GM18861 (cell line): Measurements from ENCODE around the gene METTL16.
A peak's percentile ranks its signal among the peaks of the same experiment; 100 is the strongest.

Experiments used
- ATAC-seq: cut with Tn5 transposase; IDR thresholded peaks from one replicate; pipeline ENCODE4 v1.9.1; 2021; ENCODE audit not compliant: unreplicated experiment

Gene METTL16

GRCh38 chr17:2416010-2416734 is 95.5 kb downstream of the METTL16 start:
- ATAC-seq: no peak

- no peak for ATAC-seq
Measured at GRCh38 chr17:2415081-2415480, 96.6 kb downstream of the METTL16 start.

- no peak for ATAC-seq
Measured at GRCh38 chr17:2414446-2415064, 97.1 kb downstream of the METTL16 start.

- no peak for ATAC-seq
Measured at GRCh38 chr17:2412561-2413021, 99.1 kb downstream of the METTL16 start.

GRCh38 chr17:2410951-2411350 is 100.7 kb downstream of the METTL16 start:
- ATAC-seq: no peak

- ATAC-seq: no peak
Measured at GRCh38 chr17:2406903-2407790, 104.5 kb downstream of the METTL16 start.

GRCh38 chr17:2406271-2406902 is 105.3 kb downstream of the METTL16 start:
- no peak for ATAC-seq

- no peak for ATAC-seq
Measured at GRCh38 chr17:2405247-2405926, 106.3 kb downstream of the METTL16 start.

GRCh38 chr17:2403044-2403443 is 108.6 kb downstream of the METTL16 start:
- no peak for ATAC-seq

- ATAC-seq: no peak
Measured at GRCh38 chr17:2402544-2402943, 109.1 kb downstream of the METTL16 start.

- peak; percentile 33 for ATAC-seq
Measured at GRCh38 chr17:2401426-2402221, 110.1 kb downstream of the METTL16 start.

GRCh38 chr17:2400877-2401425 is 110.7 kb downstream of the METTL16 start, which contains the start of gene MNT:
TSS of gene MNT (minus strand) at chr17:2401060. CDS start at chr17:2400712, 348 bp downstream.
- peak; percentile 25 for ATAC-seq

GRCh38 chr17:2400474-2400866 is 111.2 kb downstream of the METTL16 start:
- no peak for ATAC-seq

GRCh38 chr17:2399572-2400473 is 111.9 kb downstream of the METTL16 start:
- ATAC-seq: peak; percentile 30

- no peak for ATAC-seq
Measured at GRCh38 chr17:2398655-2399571, 112.8 kb downstream of the METTL16 start.

GRCh38 chr17:2398182-2398581 is 113.5 kb downstream of the METTL16 start:
- no peak for ATAC-seq
